HCT116 (cell line): Measurements from ENCODE around the gene CAPN3. TPM values are rescaled to one million over a fixed set of nuclear protein-coding genes. Genes with fewer than 3 reads are reported as not detected.

ENCODE experiments used
- ATAC-seq: fragments of 200-7000 bp; cut with Tn5 transposase; 2 replicates; pipeline ENCODE4 v1.9.1; 2020; ENCODE audit warnings: mild to moderate bottlenecking, moderate library complexity
- BruUV-seq: library from RNA; stranded (reverse); fragments of 400-500 nt; replicated peaks from 2 replicates; lab custom pipeline; 2021; lab: Mats Ljungman, UMichigan
- CTCF ChIA-PET: fragments of 300-600 bp; sonication (Branson Sonifier 250); formaldehyde crosslinking; loops from one replicate; lab custom pipeline; 2021; ENCODE audit warnings: antibody characterized with exemption; lab: Charles Lee
- POLR2A ChIA-PET: fragments of 300-600, 350-600 bp; sonication (Branson Sonifier 250); formaldehyde crosslinking; loops from one replicate; lab custom pipeline; 2021; ENCODE audit warnings: antibody characterized with exemption; lab: Charles Lee
- RAD21 ChIA-PET, 2 experiments: fragments of 300-600 bp; sonication (Branson Sonifier 250); formaldehyde crosslinking; loops; one replicate each; lab custom pipeline; 2023; ENCODE audit warnings: low total read pairs in 2 of 2; ENCODE audit not compliant: uncharacterized antibody in 2 of 2, unreplicated experiment in 2 of 2, low non-redundant PET in 1 of 2; lab: Charles Lee
- DNase-seq: peaks from one replicate; pipeline ENCODE4 v3.0.0-alpha.2; 2010; ENCODE audit warnings: low read depth, low spot score
- H2AFZ ChIP-seq: fragments of 200-600 bp; shearing (Covaris generic), sonication (generic); 2 replicates; pipeline ENCODE4 v1.6.1; 2017; ENCODE audit warnings: low read depth, mixed run types, mixed read lengths, antibody characterized with exemption, low read length; ENCODE audit not compliant: poor library complexity, severe bottlenecking
- H3K27ac ChIP-seq: 2 replicates; pipeline ENCODE4 v1.5.1; 2012; ENCODE audit warnings: low read depth, low read length
- H3K27me3 ChIP-seq: fragments of 200-600 bp; sonication (generic); 2 replicates; pipeline ENCODE4 v1.6.1; 2016; ENCODE audit warnings: mixed run types, low read length, mixed read lengths; ENCODE audit not compliant: insufficient read depth
- H3K36me3 ChIP-seq, 2 experiments: fragments of 200-500 bp in 1 of 2; fragments of 200-600 bp in 1 of 2; sonication (Bioruptor generic) in 1 of 2; sonication (generic) in 1 of 2; 2 replicates each; pipeline versions ENCODE4 v1.5.1 to v1.6.1; 2014 to 2016; ENCODE audit warnings: low read length in 2 of 2, inconsistent platforms in 1 of 2, mixed read lengths in 1 of 2, mixed run types in 1 of 2; ENCODE audit not compliant: insufficient read depth in 2 of 2, control insufficient read depth in 1 of 2
- H3K4me1 ChIP-seq, 2 experiments: fragments of 200-600 bp in 1 of 2; sonication (generic) in 1 of 2; 2 replicates each; pipeline versions ENCODE4 v1.5.1 to v1.6.1; 2012 to 2017; ENCODE audit warnings: low read length in 2 of 2, inconsistent platforms in 1 of 2, mild to moderate bottlenecking in 1 of 2, mixed read lengths in 1 of 2, mixed run types in 1 of 2, moderate library complexity in 1 of 2; ENCODE audit not compliant: insufficient read depth in 2 of 2, control insufficient read depth in 1 of 2
- H3K4me2 ChIP-seq: fragments of 200-600 bp; sonication (generic); 2 replicates; pipeline ENCODE4 v1.6.1; 2017; ENCODE audit warnings: mixed run types, low read length, mixed read lengths
- H3K4me3 ChIP-seq, 2 experiments: fragments of 200-600 bp in 1 of 2; sonication (generic) in 1 of 2; replicated peaks in 1 of 2; 2 replicates each; pipeline ENCODE4 v1.5.1; 2011 to 2016; ENCODE audit warnings: low read length in 2 of 2, control low read depth in 1 of 2, low read depth in 1 of 2, mild to moderate bottlenecking in 1 of 2, mixed read lengths in 1 of 2, mixed run types in 1 of 2
- H3K79me2 ChIP-seq: fragments of 200-600 bp; sonication (generic); 2 replicates; pipeline ENCODE4 v1.6.1; 2017; ENCODE audit warnings: mild to moderate bottlenecking, mixed run types, low read length, moderate library complexity, mixed read lengths; ENCODE audit not compliant: insufficient read depth
- H3K9ac ChIP-seq: fragments of 200-600 bp; sonication (generic); 2 replicates; pipeline ENCODE4 v1.6.1; 2016; ENCODE audit warnings: low read length, mixed read lengths
- H3K9me2 ChIP-seq: fragments of 200-600 bp; sonication (generic), shearing (Covaris generic); 2 replicates; pipeline ENCODE4 v1.6.1; 2017; ENCODE audit warnings: mixed run types, mild to moderate bottlenecking, moderate library complexity; ENCODE audit not compliant: insufficient read depth
- H3K9me3 ChIP-seq, 2 experiments: fragments of 200-500 bp in 1 of 2; fragments of 200-600 bp in 1 of 2; sonication (Bioruptor generic) in 1 of 2; sonication (generic) in 1 of 2; 2 replicates each; pipeline ENCODE4 v1.6.1; 2014 to 2017; ENCODE audit warnings: low read length in 2 of 2, mixed read lengths in 2 of 2, inconsistent platforms in 1 of 2, low read depth in 1 of 2, mild to moderate bottlenecking in 1 of 2, mixed run types in 1 of 2, moderate library complexity in 1 of 2; ENCODE audit not compliant: control insufficient read depth in 1 of 2, insufficient read depth in 1 of 2
- H4K20me1 ChIP-seq: fragments of 200-600 bp; sonication (generic), shearing (Covaris generic); 2 replicates; pipeline ENCODE4 v1.6.1; 2017; ENCODE audit warnings: mixed run types, mild to moderate bottlenecking, moderate library complexity; ENCODE audit not compliant: insufficient read depth
- CEBPB ChIP-seq: IDR thresholded peaks from 2 replicates; pipeline ENCODE4 v1.6.1; 2012; ENCODE audit warnings: low read depth
- CTCF ChIP-seq, 3 experiments: fragments of 200-600 bp in 1 of 3; sonication (generic) in 1 of 3; IDR thresholded peaks in 2 of 3; conservative IDR thresholded peaks in 1 of 3; 2 replicates each; pipeline ENCODE4 v1.5.1; 2012 to 2017; ENCODE audit warnings: low read depth in 2 of 3, low read length in 2 of 3, antibody characterized with exemption in 1 of 3, borderline replicate concordance in 1 of 3, control low read depth in 1 of 3, mild to moderate bottlenecking in 1 of 3, mixed read lengths in 1 of 3, mixed run types in 1 of 3, moderate library complexity in 1 of 3; ENCODE audit not compliant: insufficient read depth in 1 of 3
- EGR1 ChIP-seq: IDR thresholded peaks from 2 replicates; pipeline ENCODE4 v1.6.1; 2012; ENCODE audit warnings: low read depth
- EZH2 ChIP-seq: fragments of 200-600 bp; sonication (generic); IDR thresholded peaks from 2 replicates; pipeline ENCODE4 v1.6.1; 2017; ENCODE audit warnings: antibody characterized with exemption, mixed run types
- EZH2phosphoT487 ChIP-seq: fragments of 200-600 bp; IDR thresholded peaks from 2 replicates; pipeline ENCODE4 v1.6.1; 2018; ENCODE audit warnings: antibody characterized with exemption, borderline replicate concordance
- FOSL1 ChIP-seq: IDR thresholded peaks from 2 replicates; pipeline ENCODE4 v1.6.1; 2012; ENCODE audit warnings: low read depth
- JUND ChIP-seq: IDR thresholded peaks from 2 replicates; pipeline ENCODE4 v1.6.1; 2012
- MAX ChIP-seq: IDR thresholded peaks from 2 replicates; pipeline ENCODE4 v1.6.1; 2012
- POLR2AphosphoS5 ChIP-seq: IDR thresholded peaks from 2 replicates; pipeline ENCODE4 v1.6.1; 2011; ENCODE audit warnings: mild to moderate bottlenecking, low read depth, low read length, moderate library complexity
- RAD21 ChIP-seq: IDR thresholded peaks from 2 replicates; pipeline ENCODE4 v1.6.1; 2012; ENCODE audit warnings: low read depth, mild to moderate bottlenecking
- REST ChIP-seq: IDR thresholded peaks from 2 replicates; pipeline ENCODE4 v1.6.1; 2012; ENCODE audit warnings: low read depth
- SIN3A ChIP-seq: IDR thresholded peaks from 2 replicates; pipeline ENCODE4 v1.6.1; 2012; ENCODE audit warnings: low read depth
- SP1 ChIP-seq: IDR thresholded peaks from 2 replicates; pipeline ENCODE4 v1.6.1; 2012; ENCODE audit warnings: low read depth
- SRF ChIP-seq: IDR thresholded peaks from 2 replicates; pipeline ENCODE4 v1.6.1; 2012; ENCODE audit warnings: low read depth
- TCF7L2 ChIP-seq: IDR thresholded peaks from 2 replicates; pipeline ENCODE4 v1.7.0; 2011; ENCODE audit warnings: borderline replicate concordance, inconsistent platforms; ENCODE audit not compliant: insufficient read depth, insufficient read length; ENCODE audit errors: extremely low read depth
- ZBTB33 ChIP-seq: IDR thresholded peaks from 2 replicates; pipeline ENCODE4 v1.6.1; 2011; ENCODE audit warnings: mild to moderate bottlenecking, low read length, moderate library complexity; ENCODE audit not compliant: insufficient replicate concordance; ENCODE audit errors: extremely low read depth
- ZFX ChIP-seq: fragments of 450-650 bp; IDR thresholded peaks from 2 replicates; pipeline ENCODE4 v1.6.1; 2017
- ZNF274 ChIP-seq: fragments of 200-500 bp; sonication (Bioruptor generic); IDR thresholded peaks from 2 replicates; pipeline ENCODE4 v1.6.1; 2014; ENCODE audit warnings: mild to moderate bottlenecking, low read depth, low read length, inconsistent platforms
- intact Hi-C: fragments of 100-400 bp; cut with micrococcal nuclease; formaldehyde crosslinking; loops from 2 replicates; pipeline ENCODE4 v1.10.0; 2022
- total RNA-seq: library from RNA; stranded (reverse); gene quantifications from one replicate; pipeline ENCODE4 v1.2.1, GENCODE V29; 2021; ENCODE audit not compliant: unreplicated experiment

The CAPN3 gene
- total RNA-seq, 1 experiment from 2014 or later, result 1.8 TPM

- CTCF ChIA-PET, result no interaction called here
Observed at GRCh38 chr15:42365921-42366550, 6.7 kb downstream of the CAPN3 start.

More at GRCh38 chr15:42365921-42366550, 6.7 kb downstream of the CAPN3 start:
- no peak overlapping the region for H3K27ac ChIP-seq
- RAD21 ChIA-PET, result no interaction called here
- peaks cover 0 to 4% of the 10 kb centered on the region in 2 experiments; a peak in 3 of 4 replicates for H3K4me1 ChIP-seq
- H3K9ac ChIP-seq, result no peak overlapping the region
- H3K9me2 ChIP-seq, result no peaks in the 10 kb centered on the region
- H3K4me3 ChIP-seq, result no peak overlapping the region
- POLR2A ChIA-PET, result no interaction called here
- DNase-seq (no peak), ATAC-seq (no peak)
- no peaks in the 10 kb centered on the region for H3K9me3 ChIP-seq
- no peaks in the 10 kb centered on the region for H4K20me1 ChIP-seq
- no peaks in the 10 kb centered on the region for H3K79me2 ChIP-seq
- intact Hi-C loops, result no loop called here
- H2AFZ ChIP-seq, result no peak overlapping the region
- H3K36me3 ChIP-seq, result no peaks in the 10 kb centered on the region
- H3K4me2 ChIP-seq, result no peak overlapping the region
- no peak for TF ChIP-seq SIN3A
- no peak for TF ChIP-seq TCF7L2
- no peak for TF ChIP-seq JUND
- TF ChIP-seq SP1, result no peak
- no peak for TF ChIP-seq ZFX
- no peak for TF ChIP-seq CEBPB
- TF ChIP-seq CTCF (IDR thresholded peaks at IDR 0.05 in 2 of 3, conservative IDR thresholded peaks at IDR 0.05 in 1 of 3; ENCODE audit: borderline replicate concordance in 1 of 3, insufficient read depth in 1 of 3, low read depth in 2 of 3, low read length in 2 of 3), result no peak
- no peak for TF ChIP-seq SRF
- TF ChIP-seq MAX, result no peak
- TF ChIP-seq ZBTB33, result no peak
- no peak for TF ChIP-seq FOSL1
- TF ChIP-seq POLR2AphosphoS5, result no peak
- no peak for TF ChIP-seq ZNF274
- TF ChIP-seq REST, result no peak
- TF ChIP-seq RAD21, result no peak
- no peak for TF ChIP-seq EGR1
- no peak for TF ChIP-seq EZH2phosphoT487
- TF ChIP-seq EZH2, result no peak
- no TSS peak for BruUV-seq
- H3K27me3 ChIP-seq, result no peaks in the 10 kb centered on the region
